ENCODE data around the gene PRKAG1.
A peak's percentile ranks its signal among the peaks of the same experiment; 100 is the strongest.
"Not testable (repeated sequence)": the region's sequence is repeated elsewhere in the genome, so short reads cannot be mapped to it uniquely, and the experiment has no call there.

The PRKAG1 gene

GRCh38 chr12:49018261-49019119 lies at the start of gene PRKAG1:
TSS of gene PRKAG1 (minus strand) at chr12:49018776. CDS start at chr12:49018740, 36 bp downstream.
- DNase-seq (ENCODE audit: low read depth in 2 of 2, low spot score in 1 of 2) = peak; percentile 85 to 94

- no peak for DNase-seq (ENCODE audit: low read depth in 2 of 2, low spot score in 1 of 2)
These were observed 47.5 kb upstream of the PRKAG1 start for GRCh38 chr12:49066120-49066519.

GRCh38 chr12:49064767-49065152 lies 46.2 kb upstream of the PRKAG1 start:
- DNase-seq (ENCODE audit: low read depth in 2 of 2, low spot score in 1 of 2) = no peak

- not testable (repeated sequence) for DNase-seq (ENCODE audit: low read depth in 2 of 2, low spot score in 1 of 2)
These were observed 43.3 kb upstream of the PRKAG1 start for GRCh38 chr12:49061916-49062315.

GRCh38 chr12:49061157-49061650 lies 42.6 kb upstream of the PRKAG1 start:
- no peak for DNase-seq (ENCODE audit: low read depth in 2 of 2, low spot score in 1 of 2)

GRCh38 chr12:49060237-49061156 lies 41.9 kb upstream of the PRKAG1 start, which contains the start of gene KMT2D:
TSS of gene KMT2D (minus strand) at chr12:49060794. CDS start at chr12:49055324, 5,470 bp downstream.
- DNase-seq (ENCODE audit: low read depth in 2 of 2, low spot score in 1 of 2) = peak; percentile 71 to 75

- no peak for DNase-seq (ENCODE audit: low read depth in 2 of 2, low spot score in 1 of 2)
These were observed 41.0 kb upstream of the PRKAG1 start for GRCh38 chr12:49059299-49060171.

GRCh38 chr12:49059045-49059298 lies 40.4 kb upstream of the PRKAG1 start:
- no peak for DNase-seq (ENCODE audit: low read depth in 2 of 2, low spot score in 1 of 2)

- DNase-seq (ENCODE audit: low read depth in 2 of 2, low spot score in 1 of 2) = no peak
These were observed 39.9 kb upstream of the PRKAG1 start for GRCh38 chr12:49058366-49059044.

GRCh38 chr12:49057888-49058287 lies 39.3 kb upstream of the PRKAG1 start:
- no peak for DNase-seq (ENCODE audit: low read depth in 2 of 2, low spot score in 1 of 2)

GRCh38 chr12:49055978-49056754 lies 37.6 kb upstream of the PRKAG1 start:
- DNase-seq (ENCODE audit: low read depth in 2 of 2, low spot score in 1 of 2) = peak; percentile 23 to 28

- DNase-seq (ENCODE audit: low read depth in 2 of 2, low spot score in 1 of 2) = no peak
These were observed 36.5 kb upstream of the PRKAG1 start for GRCh38 chr12:49055092-49055491.

GRCh38 chr12:49054524-49054923 lies 35.9 kb upstream of the PRKAG1 start:
- DNase-seq (ENCODE audit: low read depth in 2 of 2, low spot score in 1 of 2) = no peak

- no peak for DNase-seq (ENCODE audit: low read depth in 2 of 2, low spot score in 1 of 2)
These were observed 35.5 kb upstream of the PRKAG1 start for GRCh38 chr12:49054096-49054495.

GRCh38 chr12:49052451-49053208 lies 34.1 kb upstream of the PRKAG1 start:
- no peak for DNase-seq (ENCODE audit: low read depth in 2 of 2, low spot score in 1 of 2)

- no peak for DNase-seq (ENCODE audit: low read depth in 2 of 2, low spot score in 1 of 2)
These were observed 33.3 kb upstream of the PRKAG1 start for GRCh38 chr12:49051777-49052438.

- DNase-seq (ENCODE audit: low read depth in 2 of 2, low spot score in 1 of 2) = no peak
These were observed 32.8 kb upstream of the PRKAG1 start for GRCh38 chr12:49051373-49051764.
